Liver (tissue), 3 donors: Measurements from ENCODE around the gene PLAAT1.

Experiments
- ATF3 ChIP-seq: IDR thresholded peaks from 2 replicates; pipeline ENCODE4 v1.6.1; 2016; ENCODE audit warnings: antibody characterized with exemption
- CTCF ChIP-seq: fragments of 150-350 bp; IDR thresholded peaks from 2 replicates; pipeline ENCODE4 v1.5.1; 2017; ENCODE audit warnings: improper control_type of control experiment, low read depth, low read length; ENCODE audit not compliant: missing input control
- FOXA1 ChIP-seq: IDR thresholded peaks from 2 replicates; pipeline ENCODE4 v1.6.1; 2016; ENCODE audit warnings: antibody characterized with exemption
- GABPA ChIP-seq, 2 donors: IDR thresholded peaks in 1 of 2; conservative IDR thresholded peaks in 1 of 2; 2 replicates each; pipeline ENCODE4 v1.6.1; 2016; ENCODE audit warnings: antibody characterized with exemption in 2 of 2, mild to moderate bottlenecking in 1 of 2, moderate library complexity in 1 of 2
- MAX ChIP-seq: IDR thresholded peaks from 2 replicates; pipeline ENCODE4 v1.6.1; 2016; ENCODE audit warnings: antibody characterized with exemption
- NR2F2 ChIP-seq: IDR thresholded peaks from 2 replicates; pipeline ENCODE4 v1.6.1; 2016; ENCODE audit warnings: antibody characterized with exemption
- TAF1 ChIP-seq: conservative IDR thresholded peaks from 2 replicates; pipeline ENCODE4 v1.6.1; 2016; ENCODE audit warnings: antibody characterized with exemption, mild to moderate bottlenecking
- YY1 ChIP-seq: IDR thresholded peaks from 2 replicates; pipeline ENCODE4 v1.6.1; 2016; ENCODE audit warnings: antibody characterized with exemption, mild to moderate bottlenecking
- donor health status: healthy.
- donor health status: healthy.

DNA sequence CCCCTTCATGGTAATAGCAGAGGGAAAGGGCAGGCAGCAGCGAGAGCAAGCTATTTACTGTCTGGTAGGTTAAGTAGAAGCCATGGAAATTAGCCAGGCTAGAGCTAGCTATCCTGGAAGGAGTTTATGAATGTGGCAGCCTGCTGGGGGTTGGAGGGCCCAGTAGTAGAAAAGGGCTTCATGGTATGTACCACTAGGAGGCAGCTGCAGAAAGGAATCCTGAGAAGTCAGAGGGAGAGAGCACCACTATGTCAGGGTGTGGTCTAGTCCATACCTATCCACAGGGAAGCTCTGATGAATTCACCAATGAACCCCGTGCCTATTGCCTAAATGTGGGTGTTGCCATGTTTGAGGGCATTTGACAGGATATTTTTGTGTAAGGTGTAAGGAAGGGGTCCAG, 55.0 kb downstream of the PLAAT1 start:
- TF ChIP-seq CTCF (no peak), YY1 (no peak), MAX (no peak), NR2F2 (no peak), GABPA (IDR thresholded peaks at IDR 0.05 in 1 of 2, conservative IDR thresholded peaks at IDR 0.05 in 1 of 2) (no peak), ATF3 (no peak), TAF1 (no peak), FOXA1 (no peak)
